Left hindlimb (tissue), 1 donor: Measurements from ENCODE around the gene IFNG-AS1.

ENCODE experiments used
- DNase-seq: peaks from one replicate; pipeline ENCODE4 v3.0.0-alpha.2; 2018

IFNG-AS1 gene

GRCh38 chr12:67996347-67996746, 7.1 kb downstream of the IFNG-AS1 start:
- no peak for DNase-seq

- no peak for DNase-seq
Observed at GRCh38 chr12:67998379-67998778, 9.1 kb downstream of the IFNG-AS1 start.

- DNase-seq = no peak
Observed at GRCh38 chr12:67999244-67999643, 10.0 kb downstream of the IFNG-AS1 start.

- no peak for DNase-seq
Observed at GRCh38 chr12:68001486-68002466, 12.5 kb downstream of the IFNG-AS1 start.

GRCh38 chr12:68003777-68004176, 14.5 kb downstream of the IFNG-AS1 start:
- no peak for DNase-seq

- no peak for DNase-seq
Observed at GRCh38 chr12:68007033-68007432, 17.8 kb downstream of the IFNG-AS1 start.

- DNase-seq = no peak
Observed at GRCh38 chr12:68007466-68007865, 18.2 kb downstream of the IFNG-AS1 start.

- DNase-seq = no peak
Observed at GRCh38 chr12:68011206-68011881, 22.1 kb downstream of the IFNG-AS1 start.

- no peak for DNase-seq
Observed at GRCh38 chr12:68011882-68012207, 22.6 kb downstream of the IFNG-AS1 start.

GRCh38 chr12:68012712-68013111, 23.5 kb downstream of the IFNG-AS1 start:
- DNase-seq = no peak

- no peak for DNase-seq
Observed at GRCh38 chr12:68013181-68013580, 23.9 kb downstream of the IFNG-AS1 start.

- DNase-seq = no peak
Observed at GRCh38 chr12:68016136-68016535, 26.9 kb downstream of the IFNG-AS1 start.

- no peak for DNase-seq
Observed at GRCh38 chr12:68018315-68018714, 29.1 kb downstream of the IFNG-AS1 start.

GRCh38 chr12:68020049-68020448, 30.8 kb downstream of the IFNG-AS1 start:
- no peak for DNase-seq

GRCh38 chr12:68020699-68021098, 31.5 kb downstream of the IFNG-AS1 start:
- no peak for DNase-seq

- no peak for DNase-seq
Observed at GRCh38 chr12:68028647-68029046, 39.4 kb downstream of the IFNG-AS1 start.

GRCh38 chr12:68030248-68030647, 41.0 kb downstream of the IFNG-AS1 start:
- DNase-seq = no peak

GRCh38 chr12:68031174-68031573, 41.9 kb downstream of the IFNG-AS1 start:
- DNase-seq = no peak

- DNase-seq = no peak
Observed at GRCh38 chr12:68031881-68032739, 42.9 kb downstream of the IFNG-AS1 start.

GRCh38 chr12:68034567-68034966, 45.3 kb downstream of the IFNG-AS1 start:
- DNase-seq = no peak

- DNase-seq = no peak
Observed at GRCh38 chr12:68036642-68037041, 47.4 kb downstream of the IFNG-AS1 start.

- DNase-seq = no peak
Observed at GRCh38 chr12:68037616-68038255, 48.5 kb downstream of the IFNG-AS1 start.

- DNase-seq = no peak
Observed at GRCh38 chr12:68038650-68039049, 49.4 kb downstream of the IFNG-AS1 start.
